HG03025 (cell line): ENCODE results near the gene GLRA3.
"Not testable (repeated sequence)": the region's sequence is repeated elsewhere in the genome, so short reads cannot be mapped to it uniquely, and the experiment has no call there.

ENCODE experiments used
- ATAC-seq: cut with Tn5 transposase; IDR thresholded peaks from one replicate; pipeline ENCODE4 v1.9.1; 2021; ENCODE audit warnings: mild to moderate bottlenecking, moderate library complexity; ENCODE audit not compliant: unreplicated experiment, low FRiP score

Gene GLRA3

GRCh38 chr4:174813292-174813691, 15.8 kb downstream of the GLRA3 start:
- ATAC-seq, result no peak

GRCh38 chr4:174810834-174811233, 18.2 kb downstream of the GLRA3 start:
- ATAC-seq, result no peak

- no peak for ATAC-seq
These were observed 20.2 kb downstream of the GLRA3 start for GRCh38 chr4:174808836-174809235.

- no peak for ATAC-seq
These were observed 20.9 kb downstream of the GLRA3 start for GRCh38 chr4:174808119-174808518.

- no peak for ATAC-seq
These were observed 23.3 kb downstream of the GLRA3 start for GRCh38 chr4:174805746-174806145.

- no peak for ATAC-seq
These were observed 34.4 kb downstream of the GLRA3 start for GRCh38 chr4:174794543-174795094.

- ATAC-seq, result no peak
These were observed 39.4 kb downstream of the GLRA3 start for GRCh38 chr4:174789657-174790056.

GRCh38 chr4:174778274-174778986, 50.6 kb downstream of the GLRA3 start:
- not testable (repeated sequence) for ATAC-seq

GRCh38 chr4:174775366-174775765, 53.7 kb downstream of the GLRA3 start:
- ATAC-seq, result no peak

- peak; percentile 84 for ATAC-seq
These were observed 64.8 kb downstream of the GLRA3 start for GRCh38 chr4:174764105-174764729.

GRCh38 chr4:174763454-174764104, 65.5 kb downstream of the GLRA3 start:
- ATAC-seq, result no peak

- ATAC-seq, result no peak
These were observed 67.6 kb downstream of the GLRA3 start for GRCh38 chr4:174761451-174761850.

- no peak for ATAC-seq
These were observed 71.3 kb downstream of the GLRA3 start for GRCh38 chr4:174757736-174758135.

- no peak for ATAC-seq
These were observed 76.0 kb downstream of the GLRA3 start for GRCh38 chr4:174753021-174753420.

- no peak for ATAC-seq
These were observed 77.0 kb downstream of the GLRA3 start for GRCh38 chr4:174752026-174752425.

- no peak for ATAC-seq
These were observed 80.0 kb downstream of the GLRA3 start for GRCh38 chr4:174749091-174749490.

GRCh38 chr4:174746710-174747109, 82.3 kb downstream of the GLRA3 start:
- no peak for ATAC-seq

- no peak for ATAC-seq
These were observed 86.5 kb downstream of the GLRA3 start for GRCh38 chr4:174742561-174742960.

- ATAC-seq, result no peak
These were observed 89.5 kb downstream of the GLRA3 start for GRCh38 chr4:174739576-174739975.

GRCh38 chr4:174734181-174734580, 94.9 kb downstream of the GLRA3 start:
- no peak for ATAC-seq

- ATAC-seq, result no peak
These were observed 111.2 kb downstream of the GLRA3 start for GRCh38 chr4:174717828-174718227.
